GM18868 (cell line): ENCODE data around the gene PWWP3B.
"Not testable (repeated sequence)": the region's sequence is repeated elsewhere in the genome, so short reads cannot be mapped to it uniquely, and the experiment has no call there.

Source experiments
- ATAC-seq: cut with Tn5 transposase; IDR thresholded peaks from one replicate; pipeline ENCODE4 v1.9.1; 2021; ENCODE audit warnings: mild to moderate bottlenecking, moderate library complexity; ENCODE audit not compliant: unreplicated experiment

Gene PWWP3B

GRCh38 chrX:106168107-106168506, at the start of gene PWWP3B:
TSS of gene PWWP3B (plus strand) at chrX:106168305. CDS start at chrX:106205433, 37,128 bp downstream.
- no peak for ATAC-seq

GRCh38 chrX:106139048-106139447, 29.1 kb upstream of the PWWP3B start:
- ATAC-seq = no peak

GRCh38 chrX:106144755-106145639, 23.1 kb upstream of the PWWP3B start:
- ATAC-seq = no peak

GRCh38 chrX:106150701-106151100, 17.4 kb upstream of the PWWP3B start:
- ATAC-seq = no peak

GRCh38 chrX:106159861-106160282, 8.2 kb upstream of the PWWP3B start:
- ATAC-seq = no peak

- no peak for ATAC-seq
Observed at GRCh38 chrX:106170318-106170717, 2.2 kb downstream of the PWWP3B start.

- ATAC-seq = no peak
Observed at GRCh38 chrX:106171293-106171820, 3.3 kb downstream of the PWWP3B start.

GRCh38 chrX:106177106-106177981, 9.2 kb downstream of the PWWP3B start:
- no peak for ATAC-seq

- ATAC-seq = no peak
Observed at GRCh38 chrX:106177982-106178321, 9.8 kb downstream of the PWWP3B start.

GRCh38 chrX:106178826-106179225, 10.7 kb downstream of the PWWP3B start:
- no peak for ATAC-seq

GRCh38 chrX:106183685-106184084, 15.6 kb downstream of the PWWP3B start:
- ATAC-seq = not testable (repeated sequence)

- no peak for ATAC-seq
Observed at GRCh38 chrX:106201502-106202178, 33.5 kb downstream of the PWWP3B start.

GRCh38 chrX:106203315-106203714, 35.2 kb downstream of the PWWP3B start:
- ATAC-seq = no peak

- ATAC-seq = no peak
Observed at GRCh38 chrX:106208154-106208553, 40.0 kb downstream of the PWWP3B start.
